ENCODE data around the gene COX15. TPM values are rescaled to one million over a fixed set of nuclear protein-coding genes. Genes with fewer than 3 reads are reported as not detected.

COX15 gene
- total RNA-seq, 1 experiment from 2014 or later, result 41.4 TPM

GRCh38 chr10:99733366-99733765 is 1.4 kb upstream of the COX15 start (continued):
- TF ChIP-seq FOXP4 (CRISPR knock-in tag; IDR thresholded peaks at IDR 0.05) (no peak), RELA (CRISPR knock-in tag; IDR thresholded peaks at IDR 0.05; ENCODE audit: borderline replicate concordance) (no peak), KAT7 (CRISPR knock-in tag; IDR thresholded peaks at IDR 0.05; ENCODE audit: borderline replicate concordance) (no peak), PRDM15 (CRISPR knock-in tag; IDR thresholded peaks at IDR 0.05) (no peak), CBFB (CRISPR knock-in tag; IDR thresholded peaks at IDR 0.05; ENCODE audit: low read depth) (no peak)

DNA sequence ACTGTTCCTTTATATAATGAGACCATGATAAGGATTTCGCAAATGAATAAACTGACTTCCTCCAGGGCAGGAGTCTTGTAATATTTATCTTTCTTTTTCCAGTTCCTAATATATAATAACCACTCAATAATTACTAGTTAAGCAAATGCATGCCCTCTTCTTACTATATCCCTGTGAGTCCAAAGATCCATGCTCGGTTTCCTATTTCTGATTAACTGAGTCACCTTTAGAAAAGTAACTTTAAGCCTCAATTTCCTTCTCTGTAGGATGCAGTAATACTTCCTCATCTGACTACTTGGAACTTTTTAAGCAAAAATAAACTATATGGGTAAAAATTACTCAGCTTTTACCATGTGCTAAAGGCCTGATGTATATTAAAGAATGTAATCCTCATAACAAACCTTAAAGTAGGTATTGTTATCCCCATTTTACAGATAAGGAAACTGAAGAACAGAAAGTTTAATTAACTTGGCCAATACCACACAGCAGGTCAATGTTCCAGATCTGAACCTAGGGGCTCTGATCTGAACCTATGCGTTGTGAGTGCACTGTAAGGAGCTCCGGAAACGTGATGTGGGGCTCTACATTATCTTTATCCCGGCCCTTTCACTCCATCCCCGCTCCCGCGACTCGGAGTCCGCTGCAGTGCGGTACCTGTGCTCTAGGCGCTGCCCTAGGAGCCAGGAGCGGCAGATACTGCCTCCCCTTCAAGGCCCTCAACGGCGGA is 458 bp downstream of the COX15 start:
- Mint-ChIP-seq H3K4me3 (peak overlapping the region; percentile 99), H3K36me3 (peaks cover 27% of the 10 kb centered on the region), H3K4me1 (peaks cover 12% of the 10 kb centered on the region), H3K9me3 (no peaks in the 10 kb centered on the region), H3K27me3 (ENCODE audit: low read depth) (no peaks in the 10 kb centered on the region), H3K27ac (peak overlapping the region; percentile 99)
- peak; percentile 80; the same call in 1 of the 2 replicates for TF ChIP-seq CREM (CRISPR knock-in tag; IDR thresholded peaks at IDR 0.05)
- TF ChIP-seq ZBTB21 (CRISPR knock-in tag; IDR thresholded peaks at IDR 0.05; ENCODE audit: borderline replicate concordance), result no peak
- POLR2A ChIA-PET, result interaction anchor here (0.5 to 1.6 kb wide), 4 partner anchors 72 to 554 kb away, joined by 3 to 8 read pairs (median 5); partner anchors contain the start of genes ENTPD7 and SLC25A28
- no peak for ATAC-seq
- CTCF ChIA-PET, result interaction anchor here (0.6 to 1.6 kb wide), 4 partner anchors 8 to 115 kb away, joined by 3 to 6 read pairs (median 4); no protein-coding TSS in a partner anchor
- DNase-seq (ENCODE audit: low spot score), result no peak

DNA sequence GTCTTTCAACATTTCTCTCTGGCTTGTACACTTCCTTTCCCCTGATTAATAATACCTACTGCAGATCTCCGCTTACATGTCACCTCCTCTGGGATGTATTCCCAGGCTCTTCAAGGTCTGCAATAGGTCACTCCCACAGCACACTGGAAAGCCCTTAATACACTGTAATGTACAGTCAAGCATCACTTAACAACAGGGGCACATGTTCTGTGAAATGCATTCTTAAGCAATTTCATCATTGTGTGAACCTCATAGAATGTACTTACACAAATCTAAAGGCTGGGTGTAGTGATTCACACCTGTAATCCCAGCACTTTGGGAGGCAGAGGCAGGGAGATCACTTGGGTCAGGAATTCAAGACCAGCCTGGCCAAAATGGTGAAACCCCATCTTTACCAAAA is 1.9 kb downstream of the COX15 start:
- POLR2A ChIA-PET, result no interaction called here
- Mint-ChIP-seq H3K4me1 (peaks cover 12% of the 10 kb centered on the region), H3K9me3 (no peaks in the 10 kb centered on the region), H3K27ac (no peak overlapping the region), H3K4me3 (no peak overlapping the region), H3K27me3 (ENCODE audit: low read depth) (no peaks in the 10 kb centered on the region), H3K36me3 (peaks cover 31% of the 10 kb centered on the region)
- DNase-seq (ENCODE audit: low spot score), result no peak
- CTCF ChIA-PET, result no interaction called here
- no peak for ATAC-seq
- TF ChIP-seq ZNF396 (CRISPR knock-in tag; IDR thresholded peaks at IDR 0.05; ENCODE audit: borderline replicate concordance) (no peak), ETV6 (CRISPR knock-in tag; IDR thresholded peaks at IDR 0.05) (no peak)
- TF ChIP-seq, protein P1, sequence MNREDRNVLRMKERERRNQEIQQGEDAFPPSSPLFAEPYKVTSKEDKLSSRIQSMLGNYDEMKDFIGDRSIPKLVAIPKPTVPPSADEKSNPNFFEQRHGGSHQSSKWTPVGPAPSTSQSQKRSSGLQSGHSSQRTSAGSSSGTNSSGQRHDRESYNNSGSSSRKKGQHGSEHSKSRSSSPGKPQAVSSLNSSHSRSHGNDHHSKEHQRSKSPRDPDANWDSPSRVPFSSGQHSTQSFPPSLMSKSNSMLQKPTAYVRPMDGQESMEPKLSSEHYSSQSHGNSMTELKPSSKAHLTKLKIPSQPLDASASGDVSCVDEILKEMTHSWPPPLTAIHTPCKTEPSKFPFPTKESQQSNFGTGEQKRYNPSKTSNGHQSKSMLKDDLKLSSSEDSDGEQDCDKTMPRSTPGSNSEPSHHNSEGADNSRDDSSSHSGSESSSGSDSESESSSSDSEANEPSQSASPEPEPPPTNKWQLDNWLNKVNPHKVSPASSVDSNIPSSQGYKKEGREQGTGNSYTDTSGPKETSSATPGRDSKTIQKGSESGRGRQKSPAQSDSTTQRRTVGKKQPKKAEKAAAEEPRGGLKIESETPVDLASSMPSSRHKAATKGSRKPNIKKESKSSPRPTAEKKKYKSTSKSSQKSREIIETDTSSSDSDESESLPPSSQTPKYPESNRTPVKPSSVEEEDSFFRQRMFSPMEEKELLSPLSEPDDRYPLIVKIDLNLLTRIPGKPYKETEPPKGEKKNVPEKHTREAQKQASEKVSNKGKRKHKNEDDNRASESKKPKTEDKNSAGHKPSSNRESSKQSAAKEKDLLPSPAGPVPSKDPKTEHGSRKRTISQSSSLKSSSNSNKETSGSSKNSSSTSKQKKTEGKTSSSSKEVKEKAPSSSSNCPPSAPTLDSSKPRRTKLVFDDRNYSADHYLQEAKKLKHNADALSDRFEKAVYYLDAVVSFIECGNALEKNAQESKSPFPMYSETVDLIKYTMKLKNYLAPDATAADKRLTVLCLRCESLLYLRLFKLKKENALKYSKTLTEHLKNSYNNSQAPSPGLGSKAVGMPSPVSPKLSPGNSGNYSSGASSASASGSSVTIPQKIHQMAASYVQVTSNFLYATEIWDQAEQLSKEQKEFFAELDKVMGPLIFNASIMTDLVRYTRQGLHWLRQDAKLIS (CRISPR knock-in tag; IDR thresholded peaks at IDR 0.05; ENCODE audit: borderline replicate concordance), result no peak
